HEK293 (cell line): ENCODE measurements around the gene CDC34.

Experiments used
- ZNF121 ChIP-seq: fragments of 450-650 bp; formaldehyde crosslinking; IDR thresholded peaks from 2 replicates; pipeline ENCODE4 v1.5.1; 2016; ENCODE audit warnings: missing biosample characterization, missing genetic modification characterization
- ZNF530 ChIP-seq: fragments of 450-650 bp; formaldehyde crosslinking; IDR thresholded peaks from 2 replicates; pipeline ENCODE4 v1.5.1; 2016; ENCODE audit warnings: low read depth, missing biosample characterization, missing genetic modification characterization
- ZNF704 ChIP-seq: fragments of 450-650 bp; formaldehyde crosslinking; IDR thresholded peaks from 2 replicates; pipeline ENCODE4 v1.5.1; 2016; ENCODE audit warnings: missing biosample characterization, missing genetic modification characterization
- TF ChIP-seq, protein P1 (sequence below): fragments of 450-650 bp; IDR thresholded peaks from 2 replicates; pipeline ENCODE4 v1.5.1; 2018; ENCODE audit warnings: missing biosample characterization, missing genetic modification characterization
- TF ChIP-seq, protein P2 (sequence below): fragments of 450-650 bp; formaldehyde crosslinking; IDR thresholded peaks from 2 replicates; pipeline ENCODE4 v1.5.1; 2016; ENCODE audit warnings: missing biosample characterization, missing genetic modification characterization

- no peak for TF ChIP-seq ZNF530 (tag by site-specific recombination)
- TF ChIP-seq ZNF121, result no peak
- no peak for TF ChIP-seq ZNF704
- TF ChIP-seq, protein P1, sequence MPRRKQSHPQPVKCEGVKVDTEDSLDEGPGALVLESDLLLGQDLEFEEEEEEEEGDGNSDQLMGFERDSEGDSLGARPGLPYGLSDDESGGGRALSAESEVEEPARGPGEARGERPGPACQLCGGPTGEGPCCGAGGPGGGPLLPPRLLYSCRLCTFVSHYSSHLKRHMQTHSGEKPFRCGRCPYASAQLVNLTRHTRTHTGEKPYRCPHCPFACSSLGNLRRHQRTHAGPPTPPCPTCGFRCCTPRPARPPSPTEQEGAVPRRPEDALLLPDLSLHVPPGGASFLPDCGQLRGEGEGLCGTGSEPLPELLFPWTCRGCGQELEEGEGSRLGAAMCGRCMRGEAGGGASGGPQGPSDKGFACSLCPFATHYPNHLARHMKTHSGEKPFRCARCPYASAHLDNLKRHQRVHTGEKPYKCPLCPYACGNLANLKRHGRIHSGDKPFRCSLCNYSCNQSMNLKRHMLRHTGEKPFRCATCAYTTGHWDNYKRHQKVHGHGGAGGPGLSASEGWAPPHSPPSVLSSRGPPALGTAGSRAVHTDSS (tag by site-specific recombination), result no peak
- TF ChIP-seq, protein P2, sequence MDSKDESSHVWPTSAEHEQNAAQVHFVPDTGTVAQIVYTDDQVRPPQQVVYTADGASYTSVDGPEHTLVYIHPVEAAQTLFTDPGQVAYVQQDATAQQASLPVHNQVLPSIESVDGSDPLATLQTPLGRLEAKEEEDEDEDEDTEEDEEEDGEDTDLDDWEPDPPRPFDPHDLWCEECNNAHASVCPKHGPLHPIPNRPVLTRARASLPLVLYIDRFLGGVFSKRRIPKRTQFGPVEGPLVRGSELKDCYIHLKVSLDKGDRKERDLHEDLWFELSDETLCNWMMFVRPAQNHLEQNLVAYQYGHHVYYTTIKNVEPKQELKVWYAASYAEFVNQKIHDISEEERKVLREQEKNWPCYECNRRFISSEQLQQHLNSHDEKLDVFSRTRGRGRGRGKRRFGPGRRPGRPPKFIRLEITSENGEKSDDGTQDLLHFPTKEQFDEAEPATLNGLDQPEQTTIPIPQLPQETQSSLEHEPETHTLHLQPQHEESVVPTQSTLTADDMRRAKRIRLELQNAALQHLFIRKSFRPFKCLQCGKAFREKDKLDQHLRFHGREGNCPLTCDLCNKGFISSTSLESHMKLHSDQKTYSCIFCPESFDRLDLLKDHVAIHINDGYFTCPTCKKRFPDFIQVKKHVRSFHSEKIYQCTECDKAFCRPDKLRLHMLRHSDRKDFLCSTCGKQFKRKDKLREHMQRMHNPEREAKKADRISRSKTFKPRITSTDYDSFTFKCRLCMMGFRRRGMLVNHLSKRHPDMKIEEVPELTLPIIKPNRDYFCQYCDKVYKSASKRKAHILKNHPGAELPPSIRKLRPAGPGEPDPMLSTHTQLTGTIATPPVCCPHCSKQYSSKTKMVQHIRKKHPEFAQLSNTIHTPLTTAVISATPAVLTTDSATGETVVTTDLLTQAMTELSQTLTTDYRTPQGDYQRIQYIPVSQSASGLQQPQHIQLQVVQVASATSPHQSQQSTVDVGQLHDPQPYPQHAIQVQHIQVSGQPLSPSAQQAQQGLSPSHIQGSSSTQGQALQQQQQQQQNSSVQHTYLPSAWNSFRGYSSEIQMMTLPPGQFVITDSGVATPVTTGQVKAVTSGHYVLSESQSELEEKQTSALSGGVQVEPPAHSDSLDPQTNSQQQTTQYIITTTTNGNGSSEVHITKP (tag by site-specific recombination), result no peak
Observed at GRCh38 chr19:484494-484893, 47.1 kb upstream of the CDC34 start.
